WTC11 (cell line): ENCODE measurements around the gene UGCG. TPM values are rescaled to one million over a fixed set of nuclear protein-coding genes. Genes with fewer than 3 reads are reported as not detected.

Experiments
- ATAC-seq: fragments of 200-7000 bp; cut with Tn5 transposase; 2 replicates; pipeline ENCODE4 v1.10.0; 2021; ENCODE audit warnings: mild to moderate bottlenecking, moderate library complexity
- CTCF ChIA-PET: fragments of 300-600 bp; sonication (Branson Sonifier 250); formaldehyde crosslinking; loops from one replicate; lab custom pipeline; 2021; ENCODE audit warnings: antibody characterized with exemption; lab: Charles Lee
- POLR2A ChIA-PET: fragments of 350-600 bp; sonication (Branson Sonifier 250); formaldehyde crosslinking; loops from one replicate; lab custom pipeline; 2021; ENCODE audit warnings: antibody characterized with exemption; lab: Charles Lee
- DNase-seq: peaks from one replicate; pipeline ENCODE4 v3.0.0; 2021; ENCODE audit warnings: low spot score
- H3K27ac Mint-ChIP-seq: 2 replicates; pipeline ENCODE4 v1.8.0; 2021; ENCODE audit warnings: mixed read lengths
- H3K27me3 Mint-ChIP-seq: 2 replicates; pipeline ENCODE4 v1.8.0; 2021; ENCODE audit warnings: low read depth, mild to moderate bottlenecking, moderate library complexity, mixed read lengths
- H3K36me3 Mint-ChIP-seq: 2 replicates; pipeline ENCODE4 v1.8.0; 2021; ENCODE audit warnings: mixed read lengths
- H3K4me1 Mint-ChIP-seq: 2 replicates; pipeline ENCODE4 v1.8.0; 2022; ENCODE audit warnings: mixed read lengths
- H3K4me3 Mint-ChIP-seq: 2 replicates; pipeline ENCODE4 v1.8.0; 2021; ENCODE audit warnings: mild to moderate bottlenecking, moderate library complexity, mixed read lengths
- H3K9me3 Mint-ChIP-seq: 2 replicates; pipeline ENCODE4 v1.8.0; 2021; ENCODE audit warnings: mixed read lengths
- ATF1 ChIP-seq: sonication (generic); formaldehyde crosslinking; IDR thresholded peaks from 2 replicates; pipeline ENCODE4 v1.8.1; 2023; ENCODE audit warnings: mild to moderate bottlenecking, moderate library complexity, missing genetic modification reagents
- CBFB ChIP-seq: sonication (generic); formaldehyde crosslinking; IDR thresholded peaks from 2 replicates; pipeline ENCODE4 v1.8.1; 2022; ENCODE audit warnings: mild to moderate bottlenecking, low read depth, missing genetic modification reagents
- FOXP1 ChIP-seq: sonication (generic); formaldehyde crosslinking; IDR thresholded peaks from 2 replicates; pipeline ENCODE4 v1.8.0; 2022; ENCODE audit warnings: missing genetic modification reagents, mild to moderate bottlenecking, moderate library complexity, borderline replicate concordance
- GABPB1 ChIP-seq: sonication (generic); formaldehyde crosslinking; IDR thresholded peaks from 2 replicates; pipeline ENCODE4 v1.8.1; 2023; ENCODE audit warnings: mild to moderate bottlenecking, missing genetic modification reagents
- MXD4 ChIP-seq: fragments of 250-450 bp; sonication (Bioruptor Pico); IDR thresholded peaks from 2 replicates; pipeline ENCODE4 v1.8.0; 2021; ENCODE audit warnings: mild to moderate bottlenecking, moderate library complexity, borderline replicate concordance
- SOX15 ChIP-seq: fragments of 250-450 bp; sonication (Bioruptor Pico); IDR thresholded peaks from 2 replicates; pipeline ENCODE4 v1.9.0; 2021; ENCODE audit warnings: mild to moderate bottlenecking
- TCF7 ChIP-seq: sonication (generic); formaldehyde crosslinking; IDR thresholded peaks from 2 replicates; pipeline ENCODE4 v1.8.0; 2022; ENCODE audit warnings: mild to moderate bottlenecking, low read depth, missing genetic modification reagents, moderate library complexity
- TEAD1 ChIP-seq: sonication (generic); formaldehyde crosslinking; IDR thresholded peaks from 2 replicates; pipeline ENCODE4 v1.8.0; 2022; ENCODE audit warnings: mild to moderate bottlenecking, missing genetic modification reagents
- ZNF121 ChIP-seq: sonication (generic); formaldehyde crosslinking; IDR thresholded peaks from 2 replicates; pipeline ENCODE4 v1.8.0; 2023; ENCODE audit warnings: missing genetic modification reagents
- ZNF219 ChIP-seq: sonication (generic); formaldehyde crosslinking; IDR thresholded peaks from 2 replicates; pipeline ENCODE4 v1.8.0; 2023; ENCODE audit warnings: missing genetic modification reagents, mild to moderate bottlenecking, borderline replicate concordance
- total RNA-seq: library from RNA; stranded (reverse); gene quantifications from 3 replicates; pipeline ENCODE4 v1.2.3, GENCODE V29; 2021
- TF ChIP-seq, protein P1 (sequence below): sonication (generic); formaldehyde crosslinking; IDR thresholded peaks from 2 replicates; pipeline ENCODE4 v1.8.1; 2022; ENCODE audit warnings: mild to moderate bottlenecking, missing genetic modification reagents, moderate library complexity, borderline replicate concordance
- TF ChIP-seq, protein P2 (sequence below): sonication (generic); formaldehyde crosslinking; IDR thresholded peaks from 2 replicates; pipeline ENCODE4 v1.8.1; 2023; ENCODE audit warnings: mild to moderate bottlenecking, missing genetic modification reagents, moderate library complexity
- TF ChIP-seq, protein P3 (sequence below): sonication (generic); formaldehyde crosslinking; IDR thresholded peaks from 2 replicates; pipeline ENCODE4 v1.8.0; 2022; ENCODE audit warnings: mild to moderate bottlenecking, missing genetic modification reagents
- TF ChIP-seq, protein P4 (sequence below): sonication (generic); formaldehyde crosslinking; IDR thresholded peaks from 2 replicates; pipeline ENCODE4 v1.8.1; 2023; ENCODE audit warnings: mild to moderate bottlenecking, missing genetic modification reagents, borderline replicate concordance
- TF ChIP-seq, protein P5 (sequence below): fragments of 250-450 bp; sonication (Bioruptor Pico); IDR thresholded peaks from 2 replicates; pipeline ENCODE4 v1.9.0; 2021; ENCODE audit warnings: mild to moderate bottlenecking, borderline replicate concordance
- TF ChIP-seq, protein P6 (sequence below): sonication (generic); formaldehyde crosslinking; IDR thresholded peaks from 2 replicates; pipeline ENCODE4 v1.8.0; 2023; ENCODE audit warnings: missing genetic modification reagents

The UGCG gene
- total RNA-seq, 1 experiment from 2014 or later = 37.5 TPM

DNA sequence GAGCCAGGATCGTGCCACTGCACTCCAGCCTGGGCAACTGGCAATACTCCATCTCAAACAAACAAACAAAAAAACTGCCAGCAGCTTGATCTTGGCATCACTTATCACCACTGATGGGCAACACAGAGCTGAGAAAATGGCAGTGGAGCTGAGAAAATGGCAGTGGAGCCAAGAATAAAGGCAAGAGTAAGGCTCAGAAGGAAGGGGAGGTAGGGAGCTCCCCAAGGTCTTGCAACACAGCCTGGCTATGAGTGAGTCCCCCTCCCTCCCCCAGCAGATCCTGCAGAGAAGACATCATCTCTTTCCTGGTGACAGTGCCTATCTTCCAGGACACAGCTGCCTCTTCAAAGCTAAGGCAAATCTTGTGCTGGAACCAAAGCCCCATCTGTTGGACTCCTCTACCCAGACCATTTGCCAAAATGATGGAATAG is 70.3 kb downstream of the UGCG start:
- H3K27ac Mint-ChIP-seq = no peak overlapping the region
- CTCF ChIA-PET = interaction anchor here (0.8 kb wide), 1 partner anchor 108 kb away, joined by 3 read pairs; no protein-coding TSS in a partner anchor
- DNase-seq = no peak
- no peak for ATAC-seq
- no peaks in the 10 kb centered on the region for H3K4me1 Mint-ChIP-seq
- TF ChIP-seq, protein P1, sequence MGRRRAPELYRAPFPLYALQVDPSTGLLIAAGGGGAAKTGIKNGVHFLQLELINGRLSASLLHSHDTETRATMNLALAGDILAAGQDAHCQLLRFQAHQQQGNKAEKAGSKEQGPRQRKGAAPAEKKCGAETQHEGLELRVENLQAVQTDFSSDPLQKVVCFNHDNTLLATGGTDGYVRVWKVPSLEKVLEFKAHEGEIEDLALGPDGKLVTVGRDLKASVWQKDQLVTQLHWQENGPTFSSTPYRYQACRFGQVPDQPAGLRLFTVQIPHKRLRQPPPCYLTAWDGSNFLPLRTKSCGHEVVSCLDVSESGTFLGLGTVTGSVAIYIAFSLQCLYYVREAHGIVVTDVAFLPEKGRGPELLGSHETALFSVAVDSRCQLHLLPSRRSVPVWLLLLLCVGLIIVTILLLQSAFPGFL (CRISPR knock-in tag) = no peak
- TF ChIP-seq TEAD1 (CRISPR knock-in tag) (no peak), MXD4 (CRISPR knock-in tag) (no peak), ATF1 (no peak), FOXP1 (no peak), SOX15 (no peak)
- TF ChIP-seq, protein P2, sequence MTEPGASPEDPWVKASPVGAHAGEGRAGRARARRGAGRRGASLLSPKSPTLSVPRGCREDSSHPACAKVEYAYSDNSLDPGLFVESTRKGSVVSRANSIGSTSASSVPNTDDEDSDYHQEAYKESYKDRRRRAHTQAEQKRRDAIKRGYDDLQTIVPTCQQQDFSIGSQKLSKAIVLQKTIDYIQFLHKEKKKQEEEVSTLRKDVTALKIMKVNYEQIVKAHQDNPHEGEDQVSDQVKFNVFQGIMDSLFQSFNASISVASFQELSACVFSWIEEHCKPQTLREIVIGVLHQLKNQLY (CRISPR knock-in tag) = no peak
- TF ChIP-seq, protein P3, sequence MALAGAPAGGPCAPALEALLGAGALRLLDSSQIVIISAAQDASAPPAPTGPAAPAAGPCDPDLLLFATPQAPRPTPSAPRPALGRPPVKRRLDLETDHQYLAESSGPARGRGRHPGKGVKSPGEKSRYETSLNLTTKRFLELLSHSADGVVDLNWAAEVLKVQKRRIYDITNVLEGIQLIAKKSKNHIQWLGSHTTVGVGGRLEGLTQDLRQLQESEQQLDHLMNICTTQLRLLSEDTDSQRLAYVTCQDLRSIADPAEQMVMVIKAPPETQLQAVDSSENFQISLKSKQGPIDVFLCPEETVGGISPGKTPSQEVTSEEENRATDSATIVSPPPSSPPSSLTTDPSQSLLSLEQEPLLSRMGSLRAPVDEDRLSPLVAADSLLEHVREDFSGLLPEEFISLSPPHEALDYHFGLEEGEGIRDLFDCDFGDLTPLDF = no peak
- TF ChIP-seq, protein P4, sequence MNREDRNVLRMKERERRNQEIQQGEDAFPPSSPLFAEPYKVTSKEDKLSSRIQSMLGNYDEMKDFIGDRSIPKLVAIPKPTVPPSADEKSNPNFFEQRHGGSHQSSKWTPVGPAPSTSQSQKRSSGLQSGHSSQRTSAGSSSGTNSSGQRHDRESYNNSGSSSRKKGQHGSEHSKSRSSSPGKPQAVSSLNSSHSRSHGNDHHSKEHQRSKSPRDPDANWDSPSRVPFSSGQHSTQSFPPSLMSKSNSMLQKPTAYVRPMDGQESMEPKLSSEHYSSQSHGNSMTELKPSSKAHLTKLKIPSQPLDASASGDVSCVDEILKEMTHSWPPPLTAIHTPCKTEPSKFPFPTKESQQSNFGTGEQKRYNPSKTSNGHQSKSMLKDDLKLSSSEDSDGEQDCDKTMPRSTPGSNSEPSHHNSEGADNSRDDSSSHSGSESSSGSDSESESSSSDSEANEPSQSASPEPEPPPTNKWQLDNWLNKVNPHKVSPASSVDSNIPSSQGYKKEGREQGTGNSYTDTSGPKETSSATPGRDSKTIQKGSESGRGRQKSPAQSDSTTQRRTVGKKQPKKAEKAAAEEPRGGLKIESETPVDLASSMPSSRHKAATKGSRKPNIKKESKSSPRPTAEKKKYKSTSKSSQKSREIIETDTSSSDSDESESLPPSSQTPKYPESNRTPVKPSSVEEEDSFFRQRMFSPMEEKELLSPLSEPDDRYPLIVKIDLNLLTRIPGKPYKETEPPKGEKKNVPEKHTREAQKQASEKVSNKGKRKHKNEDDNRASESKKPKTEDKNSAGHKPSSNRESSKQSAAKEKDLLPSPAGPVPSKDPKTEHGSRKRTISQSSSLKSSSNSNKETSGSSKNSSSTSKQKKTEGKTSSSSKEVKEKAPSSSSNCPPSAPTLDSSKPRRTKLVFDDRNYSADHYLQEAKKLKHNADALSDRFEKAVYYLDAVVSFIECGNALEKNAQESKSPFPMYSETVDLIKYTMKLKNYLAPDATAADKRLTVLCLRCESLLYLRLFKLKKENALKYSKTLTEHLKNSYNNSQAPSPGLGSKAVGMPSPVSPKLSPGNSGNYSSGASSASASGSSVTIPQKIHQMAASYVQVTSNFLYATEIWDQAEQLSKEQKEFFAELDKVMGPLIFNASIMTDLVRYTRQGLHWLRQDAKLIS (CRISPR knock-in tag) = no peak
- no peaks in the 10 kb centered on the region for H3K36me3 Mint-ChIP-seq
- H3K27me3 Mint-ChIP-seq = no peaks in the 10 kb centered on the region
- no peak overlapping the region for H3K4me3 Mint-ChIP-seq
- POLR2A ChIA-PET = no interaction called here
- peaks cover 5% of the 10 kb centered on the region; the same call in 1 of the 2 replicates for H3K9me3 Mint-ChIP-seq

DNA sequence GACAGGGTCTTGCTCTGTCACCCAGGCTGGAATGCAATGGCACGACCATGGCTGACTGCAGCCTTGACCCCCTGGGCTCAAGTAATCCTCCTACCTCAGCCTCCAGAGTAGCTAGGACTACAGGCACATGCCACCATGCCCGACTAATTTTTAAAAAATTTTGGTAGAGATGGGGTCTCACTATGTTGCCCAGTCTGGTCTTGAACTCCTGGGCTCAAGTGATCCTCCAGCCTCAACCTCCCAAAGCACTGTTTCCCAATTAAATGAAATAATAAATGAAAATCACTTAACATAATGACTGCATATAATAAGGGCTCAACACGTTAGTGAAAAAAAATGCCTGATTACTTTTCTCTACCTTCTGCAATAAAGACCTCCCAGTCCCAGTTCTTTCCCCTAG is 71.0 kb downstream of the UGCG start:
- POLR2A ChIA-PET = no interaction called here
- no peak overlapping the region for H3K4me3 Mint-ChIP-seq
- no peaks in the 10 kb centered on the region for H3K27me3 Mint-ChIP-seq
- ATAC-seq = no peak
- H3K27ac Mint-ChIP-seq = no peak overlapping the region
- no peaks in the 10 kb centered on the region for H3K4me1 Mint-ChIP-seq
- no peaks in the 10 kb centered on the region for H3K36me3 Mint-ChIP-seq
- no peak for DNase-seq
- TF ChIP-seq ZNF219 (CRISPR knock-in tag) = no peak
- TF ChIP-seq ZNF121 (CRISPR knock-in tag) = peak; percentile 46; the same call in 1 of the 2 replicates
- TF ChIP-seq, all 79 proteins: peak for 1
- H3K9me3 Mint-ChIP-seq = peaks cover 4% of the 10 kb centered on the region; the same call in 1 of the 2 replicates
- CTCF ChIA-PET = interaction anchor here (0.8 kb wide), 1 partner anchor 108 kb away, joined by 3 read pairs; no protein-coding TSS in a partner anchor

DNA sequence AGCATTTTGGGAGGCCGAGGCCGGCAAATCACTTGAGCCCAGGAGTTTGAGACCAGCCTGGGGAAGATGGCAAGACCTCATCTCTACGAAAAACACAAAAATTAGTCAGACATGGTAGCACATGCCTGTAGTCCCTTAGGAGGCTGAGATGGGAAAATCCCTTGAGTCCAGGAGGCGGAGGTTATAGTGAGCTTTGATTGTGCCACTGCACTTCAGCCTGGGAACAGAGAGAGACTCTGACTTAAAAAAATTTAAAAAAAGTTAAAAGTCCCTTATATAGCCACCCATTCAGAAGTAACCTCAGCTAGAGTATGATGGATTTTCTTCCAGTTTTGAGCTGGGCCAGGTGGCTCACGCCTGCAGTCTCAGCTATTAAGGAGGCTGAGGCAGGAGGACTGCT is 72.4 kb downstream of the UGCG start:
- Mint-ChIP-seq H3K27ac (no peak overlapping the region), H3K36me3 (no peaks in the 10 kb centered on the region), H3K4me3 (no peak overlapping the region), H3K27me3 (no peaks in the 10 kb centered on the region), H3K4me1 (peaks cover 4% of the 10 kb centered on the region; the same call in 1 of the 2 replicates), H3K9me3 (no peaks in the 10 kb centered on the region)
- no peak for ATAC-seq
- ChIA-PET POLR2A (no interaction called here), CTCF (interaction anchor here (1.4 kb wide), 1 partner anchor 105 kb away, joined by 4 read pairs; no protein-coding TSS in a partner anchor)
- TF ChIP-seq, protein P5, sequence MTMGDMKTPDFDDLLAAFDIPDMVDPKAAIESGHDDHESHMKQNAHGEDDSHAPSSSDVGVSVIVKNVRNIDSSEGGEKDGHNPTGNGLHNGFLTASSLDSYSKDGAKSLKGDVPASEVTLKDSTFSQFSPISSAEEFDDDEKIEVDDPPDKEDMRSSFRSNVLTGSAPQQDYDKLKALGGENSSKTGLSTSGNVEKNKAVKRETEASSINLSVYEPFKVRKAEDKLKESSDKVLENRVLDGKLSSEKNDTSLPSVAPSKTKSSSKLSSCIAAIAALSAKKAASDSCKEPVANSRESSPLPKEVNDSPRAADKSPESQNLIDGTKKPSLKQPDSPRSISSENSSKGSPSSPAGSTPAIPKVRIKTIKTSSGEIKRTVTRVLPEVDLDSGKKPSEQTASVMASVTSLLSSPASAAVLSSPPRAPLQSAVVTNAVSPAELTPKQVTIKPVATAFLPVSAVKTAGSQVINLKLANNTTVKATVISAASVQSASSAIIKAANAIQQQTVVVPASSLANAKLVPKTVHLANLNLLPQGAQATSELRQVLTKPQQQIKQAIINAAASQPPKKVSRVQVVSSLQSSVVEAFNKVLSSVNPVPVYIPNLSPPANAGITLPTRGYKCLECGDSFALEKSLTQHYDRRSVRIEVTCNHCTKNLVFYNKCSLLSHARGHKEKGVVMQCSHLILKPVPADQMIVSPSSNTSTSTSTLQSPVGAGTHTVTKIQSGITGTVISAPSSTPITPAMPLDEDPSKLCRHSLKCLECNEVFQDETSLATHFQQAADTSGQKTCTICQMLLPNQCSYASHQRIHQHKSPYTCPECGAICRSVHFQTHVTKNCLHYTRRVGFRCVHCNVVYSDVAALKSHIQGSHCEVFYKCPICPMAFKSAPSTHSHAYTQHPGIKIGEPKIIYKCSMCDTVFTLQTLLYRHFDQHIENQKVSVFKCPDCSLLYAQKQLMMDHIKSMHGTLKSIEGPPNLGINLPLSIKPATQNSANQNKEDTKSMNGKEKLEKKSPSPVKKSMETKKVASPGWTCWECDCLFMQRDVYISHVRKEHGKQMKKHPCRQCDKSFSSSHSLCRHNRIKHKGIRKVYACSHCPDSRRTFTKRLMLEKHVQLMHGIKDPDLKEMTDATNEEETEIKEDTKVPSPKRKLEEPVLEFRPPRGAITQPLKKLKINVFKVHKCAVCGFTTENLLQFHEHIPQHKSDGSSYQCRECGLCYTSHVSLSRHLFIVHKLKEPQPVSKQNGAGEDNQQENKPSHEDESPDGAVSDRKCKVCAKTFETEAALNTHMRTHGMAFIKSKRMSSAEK (CRISPR knock-in tag) = no peak
- TF ChIP-seq SOX15 (no peak), TCF7 (CRISPR knock-in tag) (no peak), GABPB1 (no peak), CBFB (no peak)
- TF ChIP-seq, protein P6, sequence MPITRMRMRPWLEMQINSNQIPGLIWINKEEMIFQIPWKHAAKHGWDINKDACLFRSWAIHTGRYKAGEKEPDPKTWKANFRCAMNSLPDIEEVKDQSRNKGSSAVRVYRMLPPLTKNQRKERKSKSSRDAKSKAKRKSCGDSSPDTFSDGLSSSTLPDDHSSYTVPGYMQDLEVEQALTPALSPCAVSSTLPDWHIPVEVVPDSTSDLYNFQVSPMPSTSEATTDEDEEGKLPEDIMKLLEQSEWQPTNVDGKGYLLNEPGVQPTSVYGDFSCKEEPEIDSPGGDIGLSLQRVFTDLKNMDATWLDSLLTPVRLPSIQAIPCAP (CRISPR knock-in tag) = no peak
- no peak for DNase-seq
